ENCODE data around the gene CLCN4. TPM values are rescaled to one million over a fixed set of nuclear protein-coding genes. Genes with fewer than 3 reads are reported as not detected.

Gene CLCN4
- polyA plus RNA-seq, 1 of the 3 experiments (the other 2 are of a cell fraction) = 1.1 TPM

DNA sequence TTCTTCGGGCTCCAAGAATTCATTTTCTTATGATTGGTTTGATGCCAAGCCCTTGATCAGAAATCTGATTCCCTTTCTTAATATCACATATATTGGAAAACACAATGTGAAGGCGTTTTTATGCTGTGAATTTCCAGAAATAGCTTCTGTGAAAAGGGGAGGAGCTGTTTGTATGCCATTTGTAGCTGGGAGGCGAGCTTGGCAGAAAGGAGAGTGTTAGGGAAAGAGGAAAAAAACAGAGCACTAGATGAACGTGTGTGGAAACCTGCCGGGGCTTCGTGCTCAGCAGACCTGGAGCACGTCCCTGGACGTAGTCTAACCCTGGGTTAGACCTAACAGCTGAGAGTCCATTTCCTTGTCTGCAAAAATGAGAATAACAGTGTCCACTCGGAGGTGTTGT, 3.4 kb downstream of the CLCN4 start:
- WGBS (ENCODE audit: low lambda C conversion rate) = 63% methylated on average over 9 of the region's 9 CpGs
- peaks cover 15% of the 10 kb centered on the region; the same call in 1 of the 2 replicates for H3K27me3 ChIP-seq (ENCODE audit: insufficient read depth)
- H3K79me2 ChIP-seq (ENCODE audit: insufficient read depth) = no peaks in the 10 kb centered on the region
- H4K20me1 ChIP-seq (ENCODE audit: insufficient read depth) = no peaks in the 10 kb centered on the region
- ChIA-PET CTCF (interaction anchor here (1.7 to 3.2 kb wide), 2 partner anchors 30 to 40 kb away, joined by 4 to 10 read pairs; no protein-coding TSS in a partner anchor), POLR2A (no interaction called here)
- no peaks in the 10 kb centered on the region for H3K36me3 ChIP-seq (replicated peaks in 1 of 2; ENCODE audit: control insufficient read depth in 1 of 2, insufficient read depth in 2 of 2, low read length in 1 of 2)
- H3K9ac ChIP-seq = no peak overlapping the region
- H3F3A ChIP-seq (replicated peaks; ENCODE audit: insufficient read depth) = no peaks in the 10 kb centered on the region
- no peaks in the 10 kb centered on the region for H3K9me2 ChIP-seq
- no peak overlapping the region for H3K4me3 ChIP-seq (ENCODE audit: low read depth in 2 of 2, low read length in 1 of 2)
- H3K27ac ChIP-seq (ENCODE audit: low read depth in 2 of 2, low read length in 1 of 2) = no peak overlapping the region
- H3K9me3 ChIP-seq = no peaks in the 10 kb centered on the region
- no peak for DNase-seq
- no peaks in the 10 kb centered on the region; a peak in 1 of 4 replicates for H3K4me1 ChIP-seq (ENCODE audit: control insufficient read depth in 1 of 2, insufficient read depth in 2 of 2, low read depth in 1 of 2, low read length in 1 of 2)
- H2AFZ ChIP-seq (ENCODE audit: low read depth) = no peak overlapping the region
- TF ChIP-seq USF2 (IDR thresholded peaks at IDR 0.05; ENCODE audit: borderline replicate concordance, low read depth, low read length) = no peak
- TF ChIP-seq EZH2phosphoT487 (IDR thresholded peaks at IDR 0.05; ENCODE audit: borderline replicate concordance, low read depth) = no peak
- no peak for TF ChIP-seq SMC3 (IDR thresholded peaks at IDR 0.05; ENCODE audit: low read depth, low read length)
- TF ChIP-seq NRF1 (IDR thresholded peaks at IDR 0.05; ENCODE audit: low read depth, low read length) = no peak
- no peak for TF ChIP-seq FOSL2 (IDR thresholded peaks at IDR 0.05; ENCODE audit: borderline replicate concordance, low read depth)
- TF ChIP-seq CHD2 (IDR thresholded peaks at IDR 0.05; ENCODE audit: low read length, partially characterized antibody) = no peak
- no peak for TF ChIP-seq MEF2A (IDR thresholded peaks at IDR 0.05; ENCODE audit: borderline replicate concordance, low read depth)
- TF ChIP-seq POLR2AphosphoS5 (IDR thresholded peaks at IDR 0.05; ENCODE audit: low read depth, low read length) = no peak
- TF ChIP-seq YY1 (IDR thresholded peaks at IDR 0.05; ENCODE audit: low read depth) = no peak
- no peak for TF ChIP-seq RXRA (IDR thresholded peaks at IDR 0.05; ENCODE audit: borderline replicate concordance, low read depth)
- TF ChIP-seq, protein P1, sequence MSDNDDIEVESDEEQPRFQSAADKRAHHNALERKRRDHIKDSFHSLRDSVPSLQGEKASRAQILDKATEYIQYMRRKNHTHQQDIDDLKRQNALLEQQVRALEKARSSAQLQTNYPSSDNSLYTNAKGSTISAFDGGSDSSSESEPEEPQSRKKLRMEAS (IDR thresholded peaks at IDR 0.05; ENCODE audit: low read depth) = no peak
- TF ChIP-seq JUND (IDR thresholded peaks at IDR 0.05) = no peak
- no peak for TF ChIP-seq FOXM1 (IDR thresholded peaks at IDR 0.05; ENCODE audit: low read depth)
- no peak for TF ChIP-seq RFX5 (IDR thresholded peaks at IDR 0.05; ENCODE audit: low read length)
- no peak for TF ChIP-seq PBX3 (IDR thresholded peaks at IDR 0.05)
- no peak for TF ChIP-seq RAD21 (IDR thresholded peaks at IDR 0.05; ENCODE audit: low read length)
- TF ChIP-seq CTCF (IDR thresholded peaks at IDR 0.05) = no peak
- TF ChIP-seq MXI1 (IDR thresholded peaks at IDR 0.05; ENCODE audit: low read depth, low read length) = no peak
- no peak for TF ChIP-seq RCOR1 (IDR thresholded peaks at IDR 0.05; ENCODE audit: low read length)
- no peak overlapping the region for H3K4me2 ChIP-seq

Data from SK-N-SH (cell line).